Cardiac muscle cell (in vitro differentiated cells and primary cell): ENCODE results near the gene SOX5. TPM values are rescaled to one million over a fixed set of nuclear protein-coding genes. Genes with fewer than 3 reads are reported as not detected.

Source experiments
- DNase-seq, 2 donors: peaks; one replicate each; pipeline versions ENCODE4 v3.0.0 to v3.0.0-alpha.2; 2010 to 2017; ENCODE audit warnings: low read depth in 1 of 2, low spot score in 1 of 2
- H3K27ac ChIP-seq: fragments of 200-600 bp; sonication (generic); 2 replicates; pipeline ENCODE4 v1.5.1; 2016
- H3K27me3 ChIP-seq: fragments of 200-600 bp; sonication (generic); 2 replicates; pipeline ENCODE4 v1.6.0; 2016; ENCODE audit warnings: control low read depth
- H3K36me3 ChIP-seq: fragments of 200-600 bp; sonication (generic); 2 replicates; pipeline ENCODE4 v1.5.1; 2016; ENCODE audit warnings: control low read depth
- H3K4me1 ChIP-seq: fragments of 200-600 bp; sonication (generic); 2 replicates; pipeline ENCODE4 v1.8.1; 2017; ENCODE audit warnings: low read depth, mild to moderate bottlenecking, mixed run types
- H3K4me3 ChIP-seq: fragments of 200-600 bp; sonication (generic); 2 replicates; pipeline ENCODE4 v1.5.1; 2016; ENCODE audit warnings: mild to moderate bottlenecking
- H3K9me3 ChIP-seq: fragments of 200-600 bp; sonication (generic); 2 replicates; pipeline ENCODE4 v1.5.1; 2017; ENCODE audit warnings: low read depth, mild to moderate bottlenecking, control low read depth
- polyA plus RNA-seq: library from polyadenylated mRNA; unstranded; fragments of >200 nt; fragmentation: Nextera tagmentation; extraction: Ambion mirVana; gene quantifications from 2 replicates; pipeline ENCODE4 v1.2.1, GENCODE V29; 2016
- total RNA-seq: library from RNA; depleted of rRNA; stranded (reverse); fragments of >200 nt; gene quantifications from 2 replicates; pipeline ENCODE4 v1.2.3, GENCODE V29; 2016
- TF ChIP-seq, protein P1 (sequence below): IDR thresholded peaks from 2 replicates; pipeline ENCODE4 v1.5.1; 2012; ENCODE audit warnings: low read depth, mild to moderate bottlenecking, low read length

The SOX5 gene
- total and polyA plus RNA-seq, 2 experiments from 2014 or later = 6.8 to 11.9 TPM

DNA sequence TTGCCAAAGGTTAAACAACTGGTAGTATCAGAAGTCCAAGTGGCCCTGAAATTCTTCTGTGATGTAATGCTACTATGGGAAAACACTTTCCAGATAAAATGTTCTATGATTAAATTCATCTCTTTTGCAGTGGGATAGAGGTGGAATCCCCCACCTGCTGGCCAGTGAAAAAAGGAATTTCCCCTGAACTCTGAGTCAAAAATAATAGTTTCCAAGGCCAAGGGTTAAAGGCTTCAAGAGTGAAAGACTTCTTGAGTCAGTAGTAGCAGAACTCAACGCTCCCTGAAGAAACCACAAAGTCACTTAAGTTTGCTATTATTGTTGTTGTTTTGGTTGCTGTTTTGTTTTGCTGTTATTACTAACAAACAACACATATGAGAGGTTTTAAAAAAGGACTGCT, 330.8 kb downstream of the SOX5 start:
- no peaks in the 10 kb centered on the region for H3K4me1 ChIP-seq
- H3K27ac ChIP-seq = no peak overlapping the region
- H3K9me3 ChIP-seq = no peaks in the 10 kb centered on the region
- H3K4me3 ChIP-seq = no peak overlapping the region
- no peaks in the 10 kb centered on the region for H3K27me3 ChIP-seq
- no peaks in the 10 kb centered on the region for H3K36me3 ChIP-seq
- no peak for DNase-seq
- TF ChIP-seq, protein P1, sequence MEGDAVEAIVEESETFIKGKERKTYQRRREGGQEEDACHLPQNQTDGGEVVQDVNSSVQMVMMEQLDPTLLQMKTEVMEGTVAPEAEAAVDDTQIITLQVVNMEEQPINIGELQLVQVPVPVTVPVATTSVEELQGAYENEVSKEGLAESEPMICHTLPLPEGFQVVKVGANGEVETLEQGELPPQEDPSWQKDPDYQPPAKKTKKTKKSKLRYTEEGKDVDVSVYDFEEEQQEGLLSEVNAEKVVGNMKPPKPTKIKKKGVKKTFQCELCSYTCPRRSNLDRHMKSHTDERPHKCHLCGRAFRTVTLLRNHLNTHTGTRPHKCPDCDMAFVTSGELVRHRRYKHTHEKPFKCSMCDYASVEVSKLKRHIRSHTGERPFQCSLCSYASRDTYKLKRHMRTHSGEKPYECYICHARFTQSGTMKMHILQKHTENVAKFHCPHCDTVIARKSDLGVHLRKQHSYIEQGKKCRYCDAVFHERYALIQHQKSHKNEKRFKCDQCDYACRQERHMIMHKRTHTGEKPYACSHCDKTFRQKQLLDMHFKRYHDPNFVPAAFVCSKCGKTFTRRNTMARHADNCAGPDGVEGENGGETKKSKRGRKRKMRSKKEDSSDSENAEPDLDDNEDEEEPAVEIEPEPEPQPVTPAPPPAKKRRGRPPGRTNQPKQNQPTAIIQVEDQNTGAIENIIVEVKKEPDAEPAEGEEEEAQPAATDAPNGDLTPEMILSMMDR = no peak

DNA sequence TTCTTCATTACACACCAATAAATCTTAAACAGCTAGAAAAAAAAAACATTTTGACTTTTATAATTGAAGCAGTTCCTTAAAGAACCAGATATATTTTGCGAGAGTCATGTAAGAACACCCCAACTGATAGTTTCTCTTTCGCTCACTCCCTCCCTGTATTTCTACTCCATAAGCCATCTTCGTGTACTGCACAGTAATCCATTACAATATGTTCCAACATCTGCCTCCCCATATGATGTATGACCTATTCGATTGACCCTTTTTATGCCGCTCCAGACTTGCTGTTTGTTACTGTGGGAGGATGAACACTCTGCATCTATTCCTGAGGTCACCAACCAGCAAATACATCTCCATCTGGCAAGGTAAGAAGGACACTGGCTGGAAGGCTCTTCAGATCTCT, 331.7 kb downstream of the SOX5 start:
- TF ChIP-seq, protein P1 = no peak
- H3K27ac ChIP-seq = no peak overlapping the region
- no peaks in the 10 kb centered on the region for H3K36me3 ChIP-seq
- H3K27me3 ChIP-seq = no peaks in the 10 kb centered on the region
- no peaks in the 10 kb centered on the region for H3K9me3 ChIP-seq
- H3K4me3 ChIP-seq = no peak overlapping the region
- no peak for DNase-seq
- H3K4me1 ChIP-seq = no peaks in the 10 kb centered on the region

DNA sequence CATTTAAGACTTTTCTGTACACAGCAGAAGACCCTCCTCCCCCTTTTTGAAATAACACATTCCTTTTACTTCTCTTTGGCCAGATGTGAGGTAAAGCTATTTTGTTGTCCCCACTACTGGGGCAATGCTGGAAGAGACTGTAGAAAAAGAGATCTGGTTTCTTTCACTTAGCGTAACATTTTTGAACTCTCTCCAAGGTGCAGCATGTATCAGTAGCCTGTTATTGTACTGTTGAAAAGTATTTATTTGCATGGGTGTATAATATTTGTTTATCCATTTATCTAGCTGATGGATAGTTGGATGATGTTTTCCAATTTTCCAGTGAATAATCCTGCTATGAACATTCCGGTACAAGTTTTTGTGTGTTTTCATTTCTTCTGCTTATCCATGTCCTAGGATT, 335.2 kb downstream of the SOX5 start:
- Histone ChIP-seq H3K36me3 (no peaks in the 10 kb centered on the region), H3K4me1 (no peaks in the 10 kb centered on the region), H3K27ac (no peak overlapping the region), H3K27me3 (no peaks in the 10 kb centered on the region), H3K4me3 (no peak overlapping the region), H3K9me3 (no peaks in the 10 kb centered on the region)
- TF ChIP-seq, protein P1 = no peak
- DNase-seq = peak in 1 of 2 donors; percentile 6

DNA sequence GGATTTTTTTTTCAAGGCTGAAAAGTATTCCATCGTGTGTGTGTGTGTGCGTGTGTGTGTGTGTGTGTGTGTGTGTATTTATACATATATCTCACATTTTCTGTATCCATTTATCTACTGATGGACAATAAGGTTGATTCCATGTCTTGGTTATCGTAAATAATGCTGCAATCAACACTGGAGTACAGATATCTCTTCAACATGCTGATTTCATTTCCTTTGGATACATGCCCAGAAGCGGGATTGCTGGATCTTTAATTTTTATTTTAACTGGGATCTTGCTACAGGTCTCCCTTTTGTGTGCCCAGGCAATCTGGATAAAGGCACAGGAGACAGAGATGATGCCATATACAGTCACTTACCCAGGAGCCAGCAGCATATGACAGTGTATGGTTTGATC, 338.1 kb downstream of the SOX5 start:
- no peaks in the 10 kb centered on the region for H3K36me3 ChIP-seq
- H3K4me3 ChIP-seq = no peak overlapping the region
- no peaks in the 10 kb centered on the region for H3K4me1 ChIP-seq
- H3K27ac ChIP-seq = no peak overlapping the region
- DNase-seq = peak in 1 of 2 donors; percentile 31
- H3K27me3 ChIP-seq = no peaks in the 10 kb centered on the region
- no peaks in the 10 kb centered on the region for H3K9me3 ChIP-seq
- TF ChIP-seq, protein P1 = no peak

DNA sequence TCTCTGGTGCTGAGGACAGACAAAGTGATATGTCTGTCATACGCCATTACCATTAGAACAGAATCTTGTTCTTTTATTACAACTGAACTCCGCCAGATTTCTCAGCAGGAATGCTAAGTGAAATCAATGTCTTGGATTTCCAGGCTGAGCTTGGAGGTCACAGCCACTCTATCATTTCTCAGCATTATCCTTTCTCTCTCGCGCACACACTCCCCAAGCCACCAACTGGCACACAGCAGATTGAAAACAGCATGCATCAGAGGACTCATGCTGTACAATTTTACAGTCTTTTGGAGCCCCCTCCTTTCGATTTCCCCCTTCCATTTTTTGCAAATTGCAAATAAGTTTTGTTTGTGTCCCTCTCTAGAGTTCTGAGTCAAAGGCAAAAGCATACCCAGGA, 348.6 kb downstream of the SOX5 start:
- Histone ChIP-seq H3K9me3 (no peaks in the 10 kb centered on the region), H3K27me3 (no peaks in the 10 kb centered on the region), H3K36me3 (peaks cover 2% of the 10 kb centered on the region), H3K4me3 (no peak overlapping the region), H3K27ac (no peak overlapping the region), H3K4me1 (peaks cover 3% of the 10 kb centered on the region)
- no peak for DNase-seq
- TF ChIP-seq, protein P1 = no peak

DNA sequence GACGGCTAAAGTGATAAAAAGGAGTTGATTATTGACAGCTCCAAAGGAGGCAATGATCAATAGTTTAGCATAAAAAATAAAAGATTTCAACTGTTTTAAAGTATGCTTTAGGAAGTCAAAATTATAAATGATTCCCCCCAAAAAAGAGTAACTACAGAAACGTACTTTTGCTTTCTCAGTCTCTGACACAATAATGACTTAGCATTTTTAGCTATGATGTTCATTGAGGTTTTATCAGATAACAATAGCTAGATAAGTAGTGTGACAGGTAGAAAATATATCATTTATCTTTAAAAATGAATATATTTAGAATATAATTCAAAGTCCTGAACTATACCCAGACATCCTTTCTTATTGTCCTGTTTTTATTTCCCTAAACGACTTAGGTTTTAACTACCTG, 352.9 kb downstream of the SOX5 start:
- TF ChIP-seq, protein P1 = no peak
- Histone ChIP-seq H3K4me3 (no peak overlapping the region), H3K4me1 (peaks cover 3% of the 10 kb centered on the region), H3K9me3 (no peaks in the 10 kb centered on the region), H3K27me3 (no peaks in the 10 kb centered on the region), H3K27ac (no peak overlapping the region), H3K36me3 (no peaks in the 10 kb centered on the region)
- DNase-seq = no peak
